Calu3 (cell line): Measurements from ENCODE around the gene IGFBP5. TPM values are rescaled to one million over a fixed set of nuclear protein-coding genes. Genes with fewer than 3 reads are reported as not detected.

Experiments
- BruUV-seq: library from RNA; stranded (reverse); fragments of 400-500 nt; replicated peaks from 2 replicates; lab custom pipeline; 2021; lab: Mats Ljungman, UMichigan
- CTCF ChIA-PET: fragments of 300-600 bp; sonication (Branson Sonifier 250); formaldehyde crosslinking; loops from one replicate; lab custom pipeline; 2022; ENCODE audit warnings: antibody characterized with exemption; lab: Charles Lee
- DNase-seq: peaks from one replicate; pipeline ENCODE4 v3.0.0; 2022
- H3K27ac Mint-ChIP-seq: one replicate; pipeline ENCODE4 v1.8.0; 2022; ENCODE audit warnings: mixed read lengths; ENCODE audit not compliant: unreplicated experiment
- H3K27me3 Mint-ChIP-seq: one replicate; pipeline ENCODE4 v1.8.0; 2022; ENCODE audit warnings: mixed read lengths; ENCODE audit not compliant: unreplicated experiment
- H3K36me3 Mint-ChIP-seq: one replicate; pipeline ENCODE4 v1.8.0; 2022; ENCODE audit warnings: mild to moderate bottlenecking, moderate library complexity, mixed read lengths; ENCODE audit not compliant: insufficient read depth, unreplicated experiment
- H3K4me1 Mint-ChIP-seq: one replicate; pipeline ENCODE4 v1.8.0; 2022; ENCODE audit warnings: mild to moderate bottlenecking, low read depth, mixed read lengths; ENCODE audit not compliant: unreplicated experiment
- H3K4me3 Mint-ChIP-seq: one replicate; pipeline ENCODE4 v1.8.0; 2022; ENCODE audit warnings: mild to moderate bottlenecking, low read depth, moderate library complexity, mixed read lengths; ENCODE audit not compliant: unreplicated experiment
- H3K9me3 Mint-ChIP-seq: one replicate; pipeline ENCODE4 v1.8.0; 2022; ENCODE audit warnings: low read depth, mixed read lengths; ENCODE audit not compliant: unreplicated experiment
- CTCF ChIP-seq: fragments of 200-600 bp; IDR thresholded peaks from one replicate; pipeline ENCODE4 v1.8.0; 2022; ENCODE audit warnings: antibody characterized with exemption; ENCODE audit not compliant: unreplicated experiment
- intact Hi-C: fragments of 100-400 bp; cut with micrococcal nuclease; formaldehyde crosslinking; loops from one replicate; pipeline ENCODE4 v1.10.0; 2022; ENCODE audit not compliant: unreplicated experiment
- total RNA-seq: library from RNA; stranded (reverse); gene quantifications from 2 replicates; pipeline ENCODE4 v1.2.3, GENCODE V29; 2022

IGFBP5 gene
- total RNA-seq, 1 experiment from 2014 or later, result 14.8 TPM

DNA sequence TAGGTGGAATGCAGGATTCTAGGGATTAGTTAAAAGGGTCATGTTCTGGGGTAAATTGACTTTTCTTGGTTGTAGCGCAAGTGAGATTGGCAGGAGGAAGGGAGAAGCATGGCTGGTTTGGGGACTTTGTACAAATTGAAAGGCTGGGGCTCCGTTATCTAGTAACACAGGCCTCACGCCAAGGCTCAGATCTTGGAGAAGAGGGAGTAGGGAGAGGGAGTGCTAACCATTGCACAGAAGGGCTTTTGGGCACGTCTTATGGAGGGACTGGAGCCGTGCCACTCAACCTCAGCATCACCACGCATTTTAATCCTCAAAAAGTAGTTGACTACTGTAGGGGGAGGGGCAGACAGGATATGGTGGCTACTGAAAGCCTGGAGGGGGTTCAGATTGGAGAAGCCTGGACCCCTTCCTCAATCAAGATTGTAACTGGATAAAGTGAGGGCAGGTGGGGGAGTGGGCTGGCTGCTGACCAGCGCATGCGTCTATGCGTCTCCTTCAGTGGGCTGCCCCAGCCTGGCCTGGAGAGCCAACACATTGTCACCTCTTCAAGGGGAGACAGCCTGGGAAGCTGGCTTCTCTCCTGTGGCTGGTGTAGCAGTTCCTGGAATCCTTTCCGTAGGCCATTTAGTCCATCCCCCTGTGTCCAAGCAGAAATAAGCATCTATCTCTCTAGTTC lies 14.3 kb downstream of the IGFBP5 start:
- peaks cover 8% of the 10 kb centered on the region for H3K27me3 Mint-ChIP-seq
- H3K27ac Mint-ChIP-seq, result no peak overlapping the region
- DNase-seq, result no peak
- CTCF ChIA-PET, result interaction anchor here (1.8 to 1.9 kb wide), 2 partner anchors 485 to 969 kb away, joined by 8 to 14 read pairs; no protein-coding TSS in a partner anchor
- H3K4me1 Mint-ChIP-seq, result peaks cover 28% of the 10 kb centered on the region
- no peaks in the 10 kb centered on the region for H3K36me3 Mint-ChIP-seq
- TF ChIP-seq CTCF, result no peak
- no TSS peak for BruUV-seq
- no peak overlapping the region for H3K4me3 Mint-ChIP-seq
- intact Hi-C loops, result no loop called here
- H3K9me3 Mint-ChIP-seq, result no peaks in the 10 kb centered on the region

GRCh38 chr2:216679658-216680024 lies 15.7 kb downstream of the IGFBP5 start:
- Mint-ChIP-seq H3K27me3 (peaks cover 23% of the 10 kb centered on the region), H3K4me3 (no peak overlapping the region), H3K36me3 (no peaks in the 10 kb centered on the region), H3K4me1 (peaks cover 28% of the 10 kb centered on the region), H3K9me3 (no peaks in the 10 kb centered on the region), H3K27ac (no peak overlapping the region)
- intact Hi-C loops, result no loop called here
- TF ChIP-seq CTCF, result no peak
- DNase-seq, result no peak
- no TSS peak for BruUV-seq
- CTCF ChIA-PET, result no interaction called here

DNA sequence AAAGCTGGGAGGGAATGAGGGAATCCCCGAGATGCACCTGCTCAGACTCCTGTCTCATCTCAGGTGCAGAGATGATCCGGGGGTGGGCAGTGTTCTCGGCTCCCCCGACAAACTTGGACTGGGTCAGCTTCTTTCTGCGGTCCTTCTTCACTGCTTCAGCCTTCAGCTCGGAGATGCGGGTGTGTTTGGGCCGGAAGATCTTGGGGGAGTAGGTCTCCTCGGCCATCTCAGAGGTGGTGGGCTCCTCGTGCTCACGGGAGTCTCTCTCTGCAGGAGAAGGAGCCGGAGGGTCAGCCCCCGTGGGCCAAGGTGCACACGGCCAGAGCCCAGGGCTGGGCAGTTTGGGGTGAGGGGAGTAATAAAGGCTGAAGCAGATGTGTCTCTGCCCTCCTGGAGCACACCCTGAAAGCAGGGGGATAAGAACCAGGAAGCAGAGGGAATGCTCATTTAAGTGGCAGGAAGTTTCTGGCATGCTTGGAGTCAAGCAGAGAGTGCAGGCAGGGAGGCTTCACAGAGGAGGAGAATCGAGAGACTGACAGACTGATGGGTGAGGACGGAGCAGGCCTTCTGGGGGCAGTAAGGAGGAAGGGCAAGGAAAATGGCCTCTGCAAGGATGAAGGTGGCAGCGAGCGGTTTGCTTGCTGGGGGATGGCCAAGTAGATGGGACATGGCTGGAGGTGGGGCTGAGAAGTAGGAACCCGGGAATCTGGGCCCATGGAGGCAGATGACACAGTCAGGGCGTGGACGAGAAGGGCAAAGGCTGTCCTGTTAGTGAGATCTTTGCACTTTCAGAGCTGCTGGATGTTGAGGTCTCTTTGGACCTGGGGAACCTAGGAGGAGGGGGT lies 16.3 kb downstream of the IGFBP5 start:
- no peak for TF ChIP-seq CTCF
- CTCF ChIA-PET, result no interaction called here
- no peak overlapping the region for H3K27ac Mint-ChIP-seq
- H3K4me3 Mint-ChIP-seq, result no peak overlapping the region
- DNase-seq, result no peak
- intact Hi-C loops, result no loop called here
- H3K27me3 Mint-ChIP-seq, result peaks cover 29% of the 10 kb centered on the region
- H3K36me3 Mint-ChIP-seq, result no peaks in the 10 kb centered on the region
- no peaks in the 10 kb centered on the region for H3K9me3 Mint-ChIP-seq
- peaks cover 23% of the 10 kb centered on the region for H3K4me1 Mint-ChIP-seq
- BruUV-seq, result no TSS peak

GRCh38 chr2:216678098-216678465 lies 17.3 kb downstream of the IGFBP5 start:
- intact Hi-C loops, result no loop called here
- peaks cover 18% of the 10 kb centered on the region for H3K4me1 Mint-ChIP-seq
- CTCF ChIA-PET, result interaction anchor here (1.1 kb wide), 1 partner anchor 12 kb away, joined by 4 read pairs; no protein-coding TSS in a partner anchor
- H3K36me3 Mint-ChIP-seq, result no peaks in the 10 kb centered on the region
- H3K4me3 Mint-ChIP-seq, result no peak overlapping the region
- peaks cover 30% of the 10 kb centered on the region for H3K27me3 Mint-ChIP-seq
- no peak for DNase-seq
- no peaks in the 10 kb centered on the region for H3K9me3 Mint-ChIP-seq
- H3K27ac Mint-ChIP-seq, result no peak overlapping the region
- no TSS peak for BruUV-seq
- TF ChIP-seq CTCF, result no peak
